NCI-H2081 treated with DMSO at 0.1 percent for 48 hours (cell line): ENCODE measurements around the gene HMMR.

Experiments used
- DNase-seq: peaks from one replicate; lab custom pipeline; 2025; lab: John Stamatoyannopoulos, UW

HMMR gene

DNA sequence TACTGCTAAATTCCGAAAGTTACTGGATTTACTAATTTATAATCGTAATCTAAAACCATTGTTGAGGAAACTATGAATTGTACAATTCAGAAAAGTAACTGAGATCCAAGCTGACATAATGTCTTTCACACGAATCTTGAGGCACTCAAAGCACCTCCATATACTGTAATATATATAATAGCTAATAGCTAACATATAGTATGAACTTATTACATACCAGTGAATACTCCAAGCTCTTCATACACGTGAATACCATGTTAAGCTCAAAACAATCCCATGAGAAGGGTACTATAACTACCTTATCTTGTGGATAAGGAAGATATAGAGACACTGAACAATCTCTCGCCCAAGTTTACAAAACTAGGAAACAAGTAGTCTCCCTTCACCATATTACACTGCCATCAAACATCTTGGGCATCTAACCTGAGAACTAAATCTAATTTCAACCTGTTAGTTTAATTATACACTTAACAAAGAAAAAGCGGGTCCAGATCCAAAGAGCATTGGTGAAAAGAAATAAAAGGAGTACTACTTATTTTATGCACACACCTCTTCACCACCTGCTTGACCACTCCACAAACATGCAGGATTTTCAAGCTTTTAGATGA is 1.6 kb upstream of the HMMR start:
- DNase-seq: no peak

DNA sequence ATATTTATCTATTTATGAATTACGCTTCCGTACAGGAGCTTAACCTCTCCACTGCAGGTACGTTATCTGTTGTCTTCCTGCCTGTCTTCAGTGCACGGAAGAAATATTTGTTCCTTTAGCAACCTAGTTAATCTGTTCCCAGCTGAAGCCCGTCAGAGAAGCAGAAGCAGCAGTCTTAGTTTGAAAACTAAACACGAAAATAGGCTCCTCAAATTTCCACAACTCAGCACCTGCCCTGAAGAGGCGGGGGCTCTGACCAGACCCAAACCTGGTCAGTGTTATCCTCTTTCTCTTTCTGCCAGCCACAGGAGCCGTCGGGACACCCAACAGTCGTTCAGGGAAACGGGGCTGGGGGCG is 992 bp upstream of the HMMR start:
- no peak for DNase-seq

DNA sequence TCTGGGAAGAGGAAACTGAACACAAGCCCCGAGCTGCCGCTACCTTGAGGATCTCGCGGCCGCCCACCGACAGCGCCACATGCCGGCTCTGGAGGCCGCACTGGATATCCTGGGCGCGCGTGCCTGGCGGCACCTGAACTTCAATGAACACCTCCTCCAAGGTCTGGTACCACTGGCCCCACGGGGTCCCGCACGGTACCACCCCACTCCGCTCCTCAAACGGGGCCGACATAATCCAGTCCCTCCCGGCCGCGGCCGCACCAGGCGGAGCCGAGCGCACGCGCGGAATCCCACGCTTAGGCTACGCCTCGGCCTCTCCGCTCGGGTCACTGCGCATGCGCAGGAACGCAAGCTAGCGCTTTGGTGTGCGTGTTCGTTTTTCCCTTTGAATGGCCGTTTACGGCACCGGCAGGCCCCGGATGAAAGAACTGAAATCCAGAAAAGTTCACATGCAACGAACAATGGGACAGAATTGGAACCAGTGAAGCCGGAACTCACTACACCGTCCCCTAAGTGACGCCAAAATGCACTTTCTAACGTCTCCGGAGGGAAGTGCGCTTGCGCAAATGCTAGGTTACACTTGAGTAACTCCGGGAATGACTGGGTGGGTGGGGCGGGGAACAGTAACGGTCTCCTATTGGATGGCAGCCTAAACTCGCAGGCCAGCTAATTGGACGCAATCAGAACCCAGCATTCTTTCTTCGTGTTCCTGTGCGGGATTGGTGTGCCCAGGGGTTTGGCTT is 442 bp upstream of the HMMR start, which contains the start of gene NUDCD2:
NUDCD2 (minus strand) TSS at position 284 of the 743 bp plus-strand sequence; CDS start at position 232, 52 bp downstream.
- DNase-seq: peak; percentile 98

DNA sequence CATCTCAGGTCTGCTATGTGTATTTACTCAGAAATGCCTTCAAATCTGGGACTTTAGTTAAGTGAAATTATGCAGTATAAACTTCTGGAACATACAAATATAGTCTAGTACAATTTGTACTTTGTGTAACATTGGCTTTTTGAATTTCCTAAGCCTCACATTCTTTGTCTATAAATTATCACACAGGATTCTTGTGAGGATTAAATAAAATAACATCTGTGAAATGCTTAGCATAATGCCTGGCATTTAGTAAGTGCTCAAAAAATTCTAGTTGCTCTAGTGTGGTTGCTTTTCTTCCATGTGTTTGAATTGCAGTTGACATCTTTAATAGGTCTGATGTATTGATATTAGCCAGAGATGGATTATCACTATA is 2.6 kb downstream of the HMMR start:
- DNase-seq: no peak

DNA sequence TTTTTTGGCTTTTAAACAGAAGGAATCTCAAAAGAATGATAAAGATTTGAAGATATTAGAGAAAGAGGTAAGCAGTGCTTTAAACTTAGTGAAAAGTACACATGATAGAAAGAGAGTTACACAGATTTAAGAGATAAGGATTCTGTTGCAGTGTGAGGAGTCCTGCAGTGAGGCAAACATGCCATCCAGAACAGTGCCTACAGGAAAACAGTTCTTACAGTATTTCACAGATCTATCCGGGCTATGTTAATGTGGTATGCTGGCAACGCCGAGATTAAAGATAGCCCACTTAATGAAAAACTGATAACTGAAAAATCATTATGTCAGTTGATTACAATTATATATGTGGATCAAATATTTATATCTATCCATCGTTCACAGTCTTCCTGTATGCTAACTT is 7.2 kb downstream of the HMMR start:
- DNase-seq: no peak

DNA sequence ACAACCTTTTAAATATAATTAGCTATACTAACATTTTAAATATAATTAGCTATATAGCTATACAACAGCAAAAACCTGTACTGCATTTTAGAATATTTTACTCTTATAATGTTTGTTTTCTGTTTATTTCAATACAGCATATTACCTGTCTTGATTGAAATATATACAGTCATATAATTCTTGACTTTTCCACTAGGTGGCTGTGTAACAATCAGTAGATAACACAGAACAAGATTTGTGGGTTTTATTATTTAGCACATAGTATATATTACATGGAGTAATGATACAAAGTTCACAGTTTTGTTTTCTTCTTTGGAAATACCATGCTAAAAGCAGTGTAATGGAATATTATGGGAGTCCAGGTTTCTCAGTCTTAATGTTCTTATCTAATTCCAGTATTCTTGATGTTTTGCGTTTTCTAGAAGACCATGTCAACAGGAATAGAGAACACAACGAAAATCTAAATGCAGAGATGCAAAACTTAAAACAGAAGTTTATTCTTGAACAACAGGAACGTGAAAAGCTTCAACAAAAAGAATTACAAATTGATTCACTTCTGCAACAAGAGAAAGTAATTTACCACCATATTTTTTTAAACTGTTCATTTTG is 13.3 kb downstream of the HMMR start:
- DNase-seq: no peak

DNA sequence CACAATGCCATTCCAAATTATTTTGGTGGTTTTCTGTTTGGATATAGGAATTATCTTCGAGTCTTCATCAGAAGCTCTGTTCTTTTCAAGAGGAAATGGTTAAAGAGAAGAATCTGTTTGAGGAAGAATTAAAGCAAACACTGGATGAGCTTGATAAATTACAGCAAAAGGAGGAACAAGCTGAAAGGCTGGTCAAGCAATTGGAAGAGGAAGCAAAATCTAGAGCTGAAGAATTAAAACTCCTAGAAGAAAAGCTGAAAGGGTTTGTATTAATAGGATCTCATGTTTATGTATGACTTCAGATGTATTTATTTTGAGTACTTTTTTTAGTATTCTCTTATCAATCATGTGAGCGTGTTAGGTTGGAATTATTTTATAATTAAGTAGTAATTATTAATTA is 15.0 kb downstream of the HMMR start:
- no peak for DNase-seq

DNA sequence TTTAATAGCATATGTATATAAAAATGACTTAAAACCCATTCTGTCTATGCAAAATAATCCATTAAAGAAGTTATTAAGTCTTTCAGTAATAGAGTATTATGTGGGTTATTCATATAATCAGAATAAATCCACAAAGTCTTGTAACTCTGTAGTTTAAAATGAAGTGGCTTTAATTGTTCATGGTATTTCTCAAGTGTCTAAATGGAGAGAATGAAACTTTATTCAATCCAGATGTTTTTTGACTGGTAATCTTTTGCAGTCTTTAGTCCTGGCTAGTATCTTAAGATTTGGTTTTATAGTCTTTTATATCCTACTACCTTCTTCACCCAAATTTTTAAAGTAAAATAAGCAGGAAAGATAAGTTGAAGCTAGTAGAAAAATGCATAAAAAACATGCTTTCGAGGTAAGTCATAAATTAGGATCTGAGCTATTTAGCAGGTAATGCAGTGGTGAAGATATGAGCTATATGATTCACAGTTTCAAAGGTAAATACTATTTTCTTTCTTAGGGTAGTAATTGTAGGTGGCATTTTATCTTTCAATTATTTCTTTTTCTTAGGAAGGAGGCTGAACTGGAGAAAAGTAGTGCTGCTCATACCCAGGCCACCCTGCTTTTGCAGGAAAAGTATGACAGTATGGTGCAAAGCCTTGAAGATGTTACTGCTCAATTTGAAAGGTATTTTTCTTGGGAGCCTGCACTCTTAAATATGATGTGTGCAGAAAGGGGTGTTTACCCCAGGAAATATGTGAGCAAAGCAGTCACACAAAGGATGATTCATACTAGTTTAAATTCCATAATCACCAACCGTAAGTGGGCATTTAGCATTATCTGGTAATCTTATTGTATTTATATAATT is 17.9 kb downstream of the HMMR start:
- no peak for DNase-seq

DNA sequence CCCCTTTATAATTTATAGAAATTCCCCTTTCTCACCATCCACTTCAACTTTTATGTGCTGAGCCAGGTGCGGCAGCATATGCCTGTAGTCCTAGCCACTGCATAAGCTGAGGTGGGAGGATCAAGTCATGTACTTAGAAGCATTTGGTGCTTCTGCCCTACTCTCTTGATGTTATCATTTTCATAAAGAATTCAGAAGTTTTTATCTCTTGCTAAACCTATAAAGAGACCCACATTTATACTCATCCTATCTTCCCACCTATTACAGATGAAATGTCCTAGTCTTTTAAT is 18.5 kb downstream of the HMMR start:
- DNase-seq: no peak

DNA sequence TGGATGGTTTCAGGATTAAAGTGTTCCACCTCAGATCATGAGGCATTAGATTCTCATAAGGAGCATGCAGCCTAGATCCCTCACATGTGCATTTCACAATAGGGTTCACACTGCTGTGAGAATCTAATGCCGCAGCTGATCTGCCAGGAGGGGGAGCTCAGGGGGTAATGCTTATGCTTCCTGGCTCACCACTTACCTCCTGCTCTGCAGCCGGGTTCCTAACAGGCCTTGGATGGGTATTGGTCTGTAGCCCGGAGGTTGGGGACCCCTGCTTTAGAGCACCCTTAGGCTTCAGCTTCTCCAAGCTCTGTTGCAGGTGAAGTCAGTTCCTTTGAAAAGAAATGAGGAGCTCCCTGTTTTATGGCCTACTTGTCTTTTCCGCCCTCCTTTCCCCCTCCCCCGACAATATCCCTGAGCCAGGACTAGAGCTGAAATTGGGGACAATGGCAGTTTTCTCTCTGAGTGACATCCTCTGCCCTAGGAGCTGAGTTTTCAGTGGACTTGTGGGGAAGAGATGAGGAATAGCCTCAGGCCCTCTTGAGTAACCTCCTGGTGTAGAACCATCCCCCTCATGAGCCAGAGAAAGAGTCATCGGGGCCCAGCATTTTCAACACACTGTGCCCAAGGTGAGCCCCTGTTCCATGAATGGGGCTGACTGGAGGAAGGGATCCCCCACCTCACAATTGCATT is 28.8 kb downstream of the HMMR start:
- DNase-seq: no peak

DNA sequence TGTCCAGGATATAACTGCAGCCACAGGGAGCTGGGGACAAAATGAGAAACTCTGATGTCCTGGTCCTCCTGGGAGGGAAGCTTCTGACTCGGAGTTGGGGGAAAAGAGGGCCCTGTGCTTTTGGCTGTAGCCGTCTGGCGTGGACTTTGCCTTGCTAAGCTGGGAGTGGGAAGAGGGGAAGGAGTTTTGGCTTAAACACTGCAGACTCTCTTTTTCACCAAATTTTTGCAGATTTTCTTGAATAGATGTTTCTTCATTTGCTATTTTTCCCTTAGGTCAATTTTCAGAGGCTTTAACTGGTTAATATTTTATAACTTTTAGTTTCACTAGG is 29.3 kb downstream of the HMMR start:
- no peak for DNase-seq

DNA sequence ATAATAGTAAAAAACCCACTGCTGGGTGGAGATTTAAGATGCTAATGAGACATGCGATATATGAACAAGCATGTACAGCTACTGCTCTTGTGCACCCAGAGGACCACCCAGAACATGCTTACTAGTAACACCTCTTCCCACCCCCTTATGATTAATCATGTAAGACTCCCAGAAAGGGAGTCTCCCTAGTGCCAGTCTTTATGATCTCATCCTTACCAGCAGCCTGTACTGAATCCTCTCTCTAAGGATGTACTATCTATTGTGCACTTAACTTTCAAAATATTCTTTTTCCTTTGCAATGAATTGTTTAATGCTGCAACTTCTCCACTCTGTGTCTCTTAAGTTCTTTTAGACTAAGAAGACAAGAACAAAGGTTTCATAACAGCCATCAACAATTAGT is 35.9 kb downstream of the HMMR start:
- DNase-seq: no peak

DNA sequence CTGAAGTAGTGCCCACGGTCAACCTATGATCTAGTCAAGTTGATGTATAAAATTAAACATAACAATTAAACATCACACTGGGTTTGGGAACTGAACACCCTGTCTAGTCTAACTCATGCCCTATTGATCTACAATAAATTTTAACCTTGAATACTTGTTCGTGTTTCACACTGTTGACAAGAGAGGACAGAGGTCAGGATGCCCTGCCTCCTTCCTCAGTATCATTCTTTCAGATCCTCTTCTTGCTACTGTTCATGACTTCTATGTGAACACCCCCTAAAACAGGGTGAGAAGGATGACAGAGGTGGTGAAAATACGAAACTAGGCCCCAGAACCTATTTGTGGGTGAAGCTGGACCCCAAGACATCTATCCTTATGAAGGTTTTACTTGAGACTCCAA is 36.9 kb downstream of the HMMR start:
- DNase-seq: no peak

DNA sequence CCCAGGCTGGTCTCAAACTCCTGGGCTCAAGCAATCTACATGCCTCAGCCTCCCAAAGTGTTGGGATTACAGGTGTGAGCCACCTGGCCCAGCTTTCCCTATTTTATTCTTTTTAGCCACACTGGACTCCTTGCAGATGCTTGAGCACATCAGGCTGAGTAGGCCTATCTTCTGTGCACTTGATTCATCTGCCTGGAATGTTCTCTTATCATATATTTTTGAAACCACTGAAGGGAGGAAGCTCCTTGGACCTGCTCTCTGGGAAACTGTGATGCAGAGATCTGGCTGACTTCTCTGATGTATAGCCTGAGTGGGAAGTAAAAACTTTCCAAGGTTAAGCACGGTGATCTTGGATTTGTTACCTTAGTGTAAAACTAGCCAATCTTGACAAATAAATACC is 38.5 kb downstream of the HMMR start:
- no peak for DNase-seq

DNA sequence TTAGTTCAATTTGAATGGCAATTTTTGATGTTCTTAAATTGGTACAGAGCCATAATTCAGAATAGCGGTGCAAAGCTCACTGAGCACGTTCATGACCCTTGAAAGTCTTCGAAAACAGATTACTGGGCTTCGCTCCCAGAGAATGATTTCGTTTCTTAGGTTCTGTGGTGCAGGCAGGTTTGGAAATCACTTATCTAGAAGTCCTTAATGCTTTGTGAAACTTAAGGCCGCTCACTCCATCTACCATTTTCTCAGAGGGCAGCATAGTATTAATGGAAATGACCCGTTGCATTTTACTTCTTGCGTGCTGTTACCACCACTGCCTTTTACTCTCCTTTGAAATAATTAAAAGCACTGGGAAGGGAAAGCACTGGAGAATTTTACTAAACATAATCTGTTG is 42.1 kb downstream of the HMMR start:
- DNase-seq: no peak

DNA sequence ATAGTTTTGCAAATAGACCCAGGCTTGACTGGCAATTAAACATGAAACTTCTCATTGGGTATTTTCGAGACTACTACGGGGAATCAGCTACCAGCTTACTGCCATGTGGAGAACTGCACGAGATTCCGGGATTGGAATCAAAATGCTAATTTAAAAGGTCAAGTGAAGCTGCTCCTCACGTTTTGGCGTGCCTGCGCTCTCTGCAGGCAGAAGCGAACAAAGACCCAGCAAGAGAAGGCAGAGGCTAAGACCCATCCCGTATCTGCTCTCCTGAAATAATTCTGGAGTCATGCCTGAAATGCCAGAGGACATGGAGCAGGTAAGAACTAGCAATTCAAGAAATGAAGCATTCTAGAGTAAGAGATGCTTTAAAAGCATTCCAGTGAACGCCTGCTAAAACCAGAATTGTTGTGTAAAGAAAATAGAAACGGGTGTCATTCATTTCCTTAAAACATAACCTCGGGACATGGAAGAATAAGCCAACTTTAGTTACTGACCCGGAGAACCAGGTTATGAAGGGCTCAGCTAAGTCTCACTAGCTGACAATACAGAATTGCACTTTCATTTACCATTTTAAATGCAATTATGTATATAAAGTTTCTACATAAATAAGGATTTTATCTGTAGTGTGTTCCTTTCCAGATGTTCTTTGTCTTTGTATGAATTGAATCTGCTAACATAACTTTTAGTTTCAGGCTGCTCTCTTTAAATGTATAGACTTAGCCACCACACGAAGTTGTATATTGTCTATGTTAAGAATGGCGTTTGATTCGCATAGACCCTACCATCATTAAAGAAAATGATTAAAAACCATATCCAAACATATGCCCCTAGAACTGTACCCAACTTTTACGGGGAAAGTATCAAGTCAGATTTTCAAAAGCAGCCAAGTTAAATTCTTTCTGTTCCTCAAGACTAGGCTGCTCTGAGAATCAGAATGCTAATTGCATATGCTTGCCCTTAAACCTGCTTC is 43.0 kb downstream of the HMMR start:
- no peak for DNase-seq

DNA sequence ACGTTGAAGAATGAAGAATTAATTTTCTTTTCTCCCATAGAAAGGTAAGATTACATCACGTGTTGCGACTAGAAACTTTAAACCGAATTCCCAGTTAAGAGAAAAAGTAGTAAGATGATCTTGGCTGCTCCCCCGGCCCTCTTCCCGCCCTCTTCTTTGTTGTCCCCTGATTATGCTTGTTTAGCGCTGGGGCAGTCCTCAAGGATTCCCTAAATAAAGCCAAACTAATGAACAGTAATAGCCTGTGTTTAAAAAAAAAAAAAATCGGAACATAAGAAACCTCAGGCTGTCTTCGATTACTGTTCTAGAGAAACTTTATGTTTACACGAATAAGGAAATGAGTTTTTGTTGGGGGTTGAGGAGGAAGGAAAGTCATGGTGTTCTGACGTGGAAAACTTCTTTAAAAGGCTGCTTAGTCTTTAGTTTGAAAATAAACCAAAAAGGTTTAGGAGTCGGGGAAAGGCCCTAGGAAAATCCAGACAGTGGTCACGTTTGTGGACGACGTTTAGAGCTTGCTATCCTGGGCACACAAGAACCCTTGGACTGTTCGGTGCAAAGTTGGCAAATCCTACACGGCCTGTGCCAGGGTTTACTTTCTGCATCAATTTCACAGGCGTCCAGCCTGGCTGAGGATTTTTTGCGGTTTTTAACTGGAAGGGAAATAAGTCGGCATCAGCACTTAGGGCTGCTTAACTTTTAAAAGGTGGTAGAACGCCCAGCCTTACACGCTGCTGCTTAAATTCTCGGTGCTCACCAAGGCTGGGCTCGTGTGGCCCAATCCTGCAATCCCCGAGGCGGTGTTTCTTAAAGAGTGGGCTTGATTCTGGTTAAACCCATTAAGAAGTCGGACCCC is 43.9 kb downstream of the HMMR start:
- no peak for DNase-seq

DNA sequence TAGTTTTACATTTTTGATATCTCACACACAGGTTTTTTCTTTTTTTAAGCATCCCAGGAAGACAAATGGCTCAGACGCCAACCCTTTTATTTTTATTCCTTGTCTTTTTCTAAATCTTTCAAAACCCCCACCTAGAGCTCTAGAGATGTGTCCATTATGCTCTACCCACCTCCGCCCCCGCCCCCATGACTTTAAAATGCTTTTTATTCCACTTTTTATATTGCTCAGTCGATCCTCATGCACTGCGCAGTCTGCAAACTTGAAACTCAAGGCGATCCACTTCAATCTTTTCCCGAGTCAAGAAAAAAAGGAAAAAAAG is 44.6 kb downstream of the HMMR start:
- no peak for DNase-seq

DNA sequence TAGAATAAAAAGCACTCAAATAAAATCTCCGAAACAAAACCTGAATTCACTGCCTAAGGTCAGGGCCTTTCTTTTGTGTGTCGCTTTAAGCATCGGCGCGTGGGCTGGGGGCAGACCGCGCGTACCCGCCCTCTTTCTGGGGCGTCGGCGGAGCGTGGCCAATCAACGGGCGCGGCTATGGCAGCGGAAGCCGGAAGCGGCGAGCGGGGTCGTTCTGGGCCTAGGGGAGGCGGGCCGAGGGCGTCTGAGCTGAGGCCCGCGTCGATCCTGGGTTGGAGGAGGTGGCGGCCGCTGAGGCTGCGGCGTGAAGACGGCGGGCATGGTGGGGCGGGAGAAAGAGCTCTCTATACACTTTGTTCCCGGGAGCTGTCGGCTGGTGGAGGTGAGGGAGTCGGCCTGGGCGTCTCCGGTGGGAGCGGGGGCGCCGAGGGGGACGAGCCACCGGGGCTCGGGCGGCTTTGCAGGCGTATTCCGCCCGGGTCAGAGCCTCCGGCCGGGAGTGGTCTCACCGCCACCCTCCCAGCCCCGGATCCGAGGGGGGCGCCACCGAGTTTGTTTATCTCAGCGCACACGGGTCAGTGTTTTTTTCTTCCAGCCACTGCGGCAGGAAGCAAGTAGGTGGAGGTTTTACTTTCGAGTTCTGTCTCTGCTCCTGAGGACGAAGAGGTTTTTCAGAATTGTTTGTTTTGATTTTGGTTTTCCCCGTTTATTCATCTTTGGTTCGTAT is 45.1 kb downstream of the HMMR start, which contains the start of gene MAT2B:
MAT2B (plus strand) TSS at position 252 of the 727 bp plus-strand sequence; CDS start at position 320, 68 bp downstream.
- DNase-seq: peak; percentile 40

DNA sequence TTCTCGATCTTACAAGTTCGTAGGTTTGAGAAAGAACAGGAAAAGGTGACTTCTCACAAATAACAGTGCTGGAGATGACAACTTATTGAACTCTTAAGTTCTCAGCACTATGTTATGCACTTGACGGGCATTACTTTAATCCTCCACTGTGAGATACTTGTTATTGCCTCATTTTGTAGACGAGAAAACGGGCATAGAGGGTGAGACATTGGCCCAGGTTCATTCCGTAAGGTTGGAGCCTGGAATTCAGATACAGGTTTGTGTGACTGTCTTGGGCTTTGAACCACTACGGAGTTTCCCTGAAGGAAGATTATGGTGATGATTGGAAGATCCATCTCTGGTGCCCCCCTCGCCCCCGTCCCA is 45.6 kb downstream of the HMMR start:
- DNase-seq: no peak
